ENCODE measurements around the gene TSHZ3. TPM values are rescaled to one million over a fixed set of nuclear protein-coding genes. Genes with fewer than 3 reads are reported as not detected.

The TSHZ3 gene
- total and polyA plus RNA-seq, 11 donors, result 0.88 to 11.5 (median 2.4) TPM

GRCh38 chr19:31314156-31314555 lies 35.1 kb downstream of the TSHZ3 start:
- intact Hi-C loops (cut with DNase I), result no loop called here

GRCh38 chr19:31313291-31314030 lies 35.8 kb downstream of the TSHZ3 start:
- ATAC-seq (no peak), DNase-seq (no peak)
- no peaks in the 10 kb centered on the region for H3K36me3 ChIP-seq
- peaks cover 4 to 71% (median 27%) of the 10 kb centered on the region in 12 donors for H3K4me1 ChIP-seq
- H3K9me3 ChIP-seq, result no peaks in the 10 kb centered on the region
- H3K4me3 ChIP-seq, result no peak overlapping the region
- WGBS, 4 donors, result 88 to 93% (median 91%) methylated on average over 12 to 20 of the region's 20 CpGs
- TF ChIP-seq POLR2A (IDR thresholded peaks at IDR 0.05) (no peak), CTCF (IDR thresholded peaks at IDR 0.05) (no peak)
- no peak overlapping the region for H3K27ac ChIP-seq
- intact Hi-C loops (cut with DNase I), result no loop called here
- H3K27me3 ChIP-seq, result peaks cover 0 to 3% (median 0%) of the 10 kb centered on the region in 9 donors

More at GRCh38 chr19:31314156-31314555, 35.1 kb downstream of the TSHZ3 start:
- 92 to 97% (median 93%) methylated on average over 10 of the region's 10 CpGs for WGBS, 4 donors
- DNase-seq (no peak), ATAC-seq (no peak)
- Histone ChIP-seq H3K4me3 (no peak overlapping the region), H3K27ac (no peak overlapping the region), H3K4me1 (peaks cover 4 to 78% (median 32%) of the 10 kb centered on the region in 12 donors), H3K9me3 (no peaks in the 10 kb centered on the region), H3K27me3 (peaks cover 0 to 3% (median 0%) of the 10 kb centered on the region in 9 donors), H3K36me3 (no peaks in the 10 kb centered on the region)
- TF ChIP-seq CTCF (IDR thresholded peaks at IDR 0.05) (no peak), POLR2A (IDR thresholded peaks at IDR 0.05) (no peak)

GRCh38 chr19:31312677-31313244 lies 36.5 kb downstream of the TSHZ3 start:
- Histone ChIP-seq H3K4me3 (no peak overlapping the region), H3K36me3 (no peaks in the 10 kb centered on the region), H3K4me1 (peaks cover 4 to 65% (median 24%) of the 10 kb centered on the region in 12 donors), H3K27me3 (peaks cover 0 to 3% (median 0%) of the 10 kb centered on the region in 9 donors), H3K27ac (peak overlapping the region in 2 of 12 donors; percentile 18 to 61), H3K9me3 (no peaks in the 10 kb centered on the region)
- intact Hi-C loops (cut with DNase I), result no loop called here
- no peak for DNase-seq
- ATAC-seq, result no peak
- WGBS, 4 donors, result 60 to 67% (median 62%) methylated on average over 10 of the region's 10 CpGs
- no peak for TF ChIP-seq POLR2A (IDR thresholded peaks at IDR 0.05)
- TF ChIP-seq CTCF (IDR thresholded peaks at IDR 0.05), result no peak

- peak in 3 of 5 donors; percentile 36 to 50 (median 48) for DNase-seq
- ATAC-seq, result peak in 3 of 4 donors; percentile 53 to 71 (median 66)
- H3K27me3 ChIP-seq, result peaks cover 0 to 3% (median 0%) of the 10 kb centered on the region in 9 donors
- no peak for TF ChIP-seq POLR2A (IDR thresholded peaks at IDR 0.05)
- intact Hi-C loops (cut with DNase I), result no loop called here
- H3K4me1 ChIP-seq, result peaks cover 0 to 59% (median 18%) of the 10 kb centered on the region in 12 donors
- H3K9me3 ChIP-seq, result no peaks in the 10 kb centered on the region
- H3K36me3 ChIP-seq, result no peaks in the 10 kb centered on the region
- no peak overlapping the region for H3K4me3 ChIP-seq
- H3K27ac ChIP-seq, result peak overlapping the region in 2 of 12 donors; percentile 18 to 61
- WGBS, 4 donors, result 73 to 82% (median 81%) methylated on average over 7 of the region's 7 CpGs
Observed at GRCh38 chr19:31312009-31312676, 37.1 kb downstream of the TSHZ3 start.

Measured in heart left ventricle (tissue), 16 donors.